Measurements from ENCODE around the gene PLXNA4.

The PLXNA4 gene

DNA sequence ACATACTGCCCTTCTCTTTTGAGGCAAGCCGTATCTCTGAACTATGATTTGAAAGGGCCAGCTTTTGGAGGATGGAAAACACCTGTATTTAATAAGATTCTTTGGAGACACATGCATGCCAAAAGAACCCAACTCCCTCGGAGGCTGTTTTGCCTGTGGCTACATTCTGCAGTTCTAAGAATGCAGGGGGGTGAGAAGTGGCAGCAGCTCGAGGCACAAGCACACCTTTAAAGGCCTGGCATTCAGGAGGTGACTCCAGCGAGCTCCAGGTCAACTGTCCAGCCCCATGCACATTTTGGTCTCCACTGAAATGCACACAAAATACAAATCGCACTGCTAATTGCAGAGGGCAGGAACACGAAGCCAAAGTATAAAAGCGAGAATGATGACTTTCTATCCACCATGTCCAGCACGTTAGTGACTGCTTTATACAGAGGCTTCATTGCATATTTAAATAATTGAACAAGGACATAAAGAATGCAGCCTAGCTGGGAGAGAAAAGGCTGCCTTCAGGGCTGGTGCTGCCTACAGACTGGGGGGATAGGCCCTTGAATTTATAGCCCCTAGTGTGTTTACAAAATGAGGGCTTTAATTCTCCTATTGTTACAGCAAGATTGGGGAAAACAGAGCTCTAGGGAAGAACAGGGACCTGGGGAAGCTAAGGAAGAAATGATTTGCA, 359.3 kb downstream of the PLXNA4 start:
- Histone ChIP-seq H3K27me3 (ENCODE audit: control insufficient read depth, insufficient read depth, low read length) (no peaks in the 10 kb centered on the region), H3K4me3 (ENCODE audit: low read depth, low read length) (no peak overlapping the region), H3K9ac (ENCODE audit: low read depth, low read length) (no peak overlapping the region), H3K9me3 (ENCODE audit: control insufficient read depth, insufficient read depth, low read length) (no peaks in the 10 kb centered on the region), H3K36me3 (ENCODE audit: control insufficient read depth, insufficient read depth, low read length) (no peaks in the 10 kb centered on the region), H3K27ac (ENCODE audit: low read depth, low read length) (no peak overlapping the region), H3K4me1 (ENCODE audit: control insufficient read depth, insufficient read depth, low read length) (peaks cover 19% of the 10 kb centered on the region)

DNA sequence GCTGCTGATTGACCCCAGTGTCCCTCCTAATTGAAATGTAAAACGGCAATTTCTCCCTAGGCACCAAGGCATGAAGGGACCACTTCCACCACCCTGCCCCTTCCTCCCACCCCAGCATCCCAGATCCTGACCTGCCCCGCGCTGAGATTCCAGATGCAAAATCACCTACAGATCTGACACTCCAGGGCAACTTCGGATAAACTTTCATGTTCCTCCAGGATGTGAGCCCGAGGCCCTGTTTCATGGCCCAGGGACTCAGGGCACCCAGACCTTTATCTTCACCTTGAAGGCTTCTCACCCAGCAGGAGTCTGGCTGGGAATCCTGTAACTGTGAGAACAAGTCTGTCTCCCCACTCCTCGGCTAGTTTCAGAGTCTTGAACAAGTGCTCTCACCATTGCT, 361.8 kb downstream of the PLXNA4 start:
- Histone ChIP-seq H3K27ac (ENCODE audit: low read depth, low read length) (no peak overlapping the region), H3K36me3 (ENCODE audit: control insufficient read depth, insufficient read depth, low read length) (no peaks in the 10 kb centered on the region), H3K4me1 (ENCODE audit: control insufficient read depth, insufficient read depth, low read length) (peaks cover 19% of the 10 kb centered on the region), H3K9ac (ENCODE audit: low read depth, low read length) (no peak overlapping the region), H3K4me3 (ENCODE audit: low read depth, low read length) (no peak overlapping the region), H3K27me3 (ENCODE audit: control insufficient read depth, insufficient read depth, low read length) (no peaks in the 10 kb centered on the region), H3K9me3 (ENCODE audit: control insufficient read depth, insufficient read depth, low read length) (no peaks in the 10 kb centered on the region)

DNA sequence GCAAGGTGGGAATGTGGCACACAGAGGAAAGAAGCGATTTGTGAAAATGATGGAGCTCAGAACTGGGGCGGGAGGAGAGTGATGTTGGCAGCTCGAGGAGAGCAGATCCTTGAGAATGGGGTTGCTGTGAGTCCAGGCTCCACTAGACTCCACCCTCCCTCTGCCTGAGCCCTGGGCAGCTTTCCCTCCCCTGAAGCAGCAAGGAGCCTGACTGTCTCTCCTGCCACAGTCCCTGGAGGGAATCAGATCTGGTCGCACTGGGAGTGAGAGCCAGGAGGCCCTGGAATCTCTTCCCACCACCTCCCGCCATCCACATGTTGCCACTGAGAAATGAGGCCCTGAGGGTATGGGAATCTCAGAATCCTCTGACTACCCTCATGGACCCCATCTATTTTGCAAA, 362.7 kb downstream of the PLXNA4 start:
- Histone ChIP-seq H3K36me3 (ENCODE audit: control insufficient read depth, insufficient read depth, low read length) (no peaks in the 10 kb centered on the region), H3K27ac (ENCODE audit: low read depth, low read length) (no peak overlapping the region), H3K4me3 (ENCODE audit: low read depth, low read length) (no peak overlapping the region), H3K4me1 (ENCODE audit: control insufficient read depth, insufficient read depth, low read length) (peaks cover 19% of the 10 kb centered on the region), H3K9ac (ENCODE audit: low read depth, low read length) (no peak overlapping the region), H3K27me3 (ENCODE audit: control insufficient read depth, insufficient read depth, low read length) (no peaks in the 10 kb centered on the region), H3K9me3 (ENCODE audit: control insufficient read depth, insufficient read depth, low read length) (no peaks in the 10 kb centered on the region)

DNA sequence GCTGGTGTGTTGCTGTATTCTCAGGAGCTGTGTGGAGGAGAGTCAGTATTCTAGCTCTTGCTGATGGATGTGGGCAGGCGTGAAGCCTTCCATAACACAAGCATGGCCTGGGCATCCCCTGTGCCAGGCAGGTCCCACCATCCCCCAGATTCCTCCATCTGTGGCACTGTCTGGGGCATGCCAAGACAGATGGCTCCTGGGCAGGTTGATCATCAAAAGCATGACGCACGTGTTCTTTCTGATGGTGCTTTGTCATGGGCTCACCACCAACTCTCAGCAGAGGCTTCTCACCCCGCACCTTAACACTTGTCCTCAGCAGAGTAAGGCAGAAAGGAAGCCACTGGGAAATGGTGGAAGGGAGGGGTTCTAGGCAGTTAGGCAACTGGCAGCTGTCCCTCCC, 364.3 kb downstream of the PLXNA4 start:
- Histone ChIP-seq H3K27ac (ENCODE audit: low read depth, low read length) (no peak overlapping the region), H3K27me3 (ENCODE audit: control insufficient read depth, insufficient read depth, low read length) (no peaks in the 10 kb centered on the region), H3K36me3 (ENCODE audit: control insufficient read depth, insufficient read depth, low read length) (no peaks in the 10 kb centered on the region), H3K9ac (ENCODE audit: low read depth, low read length) (no peak overlapping the region), H3K9me3 (ENCODE audit: control insufficient read depth, insufficient read depth, low read length) (no peaks in the 10 kb centered on the region), H3K4me1 (ENCODE audit: control insufficient read depth, insufficient read depth, low read length) (peaks cover 6% of the 10 kb centered on the region), H3K4me3 (ENCODE audit: low read depth, low read length) (no peak overlapping the region)

DNA sequence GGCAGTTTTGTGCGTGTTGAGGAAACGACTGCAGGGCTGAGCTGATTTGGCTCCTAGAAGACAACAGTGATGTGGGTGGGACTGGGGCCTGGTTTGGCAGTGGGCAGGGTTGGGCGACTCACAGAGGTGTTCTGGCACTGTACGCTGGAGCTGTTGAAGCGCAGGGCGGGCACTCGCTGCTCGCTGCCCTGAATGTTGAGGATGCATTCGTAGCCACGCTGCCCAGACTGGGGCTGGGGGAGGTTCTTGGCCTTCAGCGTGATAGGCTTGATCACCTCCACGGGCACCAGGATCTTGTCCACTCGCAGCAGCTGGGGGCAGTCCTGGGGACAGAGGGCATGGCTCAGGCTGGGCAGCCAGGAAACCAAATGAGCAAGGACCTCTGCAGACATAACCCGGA, 365.4 kb downstream of the PLXNA4 start:
- Histone ChIP-seq H3K27ac (ENCODE audit: low read depth, low read length) (no peak overlapping the region), H3K9me3 (ENCODE audit: control insufficient read depth, insufficient read depth, low read length) (no peaks in the 10 kb centered on the region), H3K9ac (ENCODE audit: low read depth, low read length) (no peak overlapping the region), H3K36me3 (ENCODE audit: control insufficient read depth, insufficient read depth, low read length) (no peaks in the 10 kb centered on the region), H3K4me3 (ENCODE audit: low read depth, low read length) (no peak overlapping the region), H3K27me3 (ENCODE audit: control insufficient read depth, insufficient read depth, low read length) (no peaks in the 10 kb centered on the region), H3K4me1 (ENCODE audit: control insufficient read depth, insufficient read depth, low read length) (no peaks in the 10 kb centered on the region; the same call in 1 of the 2 replicates)

DNA sequence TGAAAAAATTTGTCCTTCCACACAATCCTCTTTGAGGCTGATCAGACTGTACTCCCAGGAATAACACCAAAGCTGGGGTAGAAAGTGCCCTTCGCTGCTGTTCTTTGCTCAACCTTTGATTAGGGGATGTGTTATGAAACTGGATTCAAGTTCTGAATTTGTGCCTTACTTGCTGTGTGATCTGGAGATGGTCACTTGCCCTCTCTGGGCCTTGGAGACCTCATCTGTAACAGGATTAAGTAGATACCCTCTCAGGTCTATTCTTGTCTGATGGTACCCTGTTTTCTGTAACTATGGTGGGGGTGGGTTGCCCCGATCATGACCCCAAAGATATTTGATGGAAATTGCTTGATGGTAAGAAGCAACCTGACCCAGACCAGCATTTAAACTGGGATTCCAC, 368.5 kb downstream of the PLXNA4 start:
- H3K27ac ChIP-seq (ENCODE audit: low read depth, low read length): no peak overlapping the region
- H3K27me3 ChIP-seq (ENCODE audit: control insufficient read depth, insufficient read depth, low read length): no peaks in the 10 kb centered on the region
- no peaks in the 10 kb centered on the region; the same call in 1 of the 2 replicates for H3K4me1 ChIP-seq (ENCODE audit: control insufficient read depth, insufficient read depth, low read length)
- no peaks in the 10 kb centered on the region for H3K9me3 ChIP-seq (ENCODE audit: control insufficient read depth, insufficient read depth, low read length)
- no peak overlapping the region for H3K4me3 ChIP-seq (ENCODE audit: low read depth, low read length)
- no peaks in the 10 kb centered on the region for H3K36me3 ChIP-seq (ENCODE audit: control insufficient read depth, insufficient read depth, low read length)
- no peak overlapping the region for H3K9ac ChIP-seq (ENCODE audit: low read depth, low read length)

DNA sequence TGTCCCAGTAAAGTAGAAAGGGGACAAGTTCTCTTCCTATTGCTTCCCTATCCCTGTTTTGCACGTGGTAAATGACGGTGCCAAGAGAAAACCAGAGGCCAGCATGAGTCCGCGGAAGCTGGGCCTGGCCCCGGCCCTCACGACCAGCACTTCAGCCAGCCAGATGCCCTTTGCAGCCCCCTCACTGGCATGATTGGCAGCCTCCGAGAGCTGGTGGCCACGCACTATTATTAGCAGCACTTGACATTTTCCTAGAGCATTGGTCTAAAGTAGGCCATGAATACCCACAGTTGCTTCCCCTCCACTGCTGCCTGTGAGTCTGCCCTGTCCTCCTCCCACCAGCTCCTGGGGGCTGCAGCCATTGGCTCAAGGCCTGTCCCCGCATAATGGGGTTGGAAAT, 369.1 kb downstream of the PLXNA4 start:
- H3K9ac ChIP-seq (ENCODE audit: low read depth, low read length): no peak overlapping the region
- H3K9me3 ChIP-seq (ENCODE audit: control insufficient read depth, insufficient read depth, low read length): no peaks in the 10 kb centered on the region
- no peaks in the 10 kb centered on the region; the same call in 1 of the 2 replicates for H3K4me1 ChIP-seq (ENCODE audit: control insufficient read depth, insufficient read depth, low read length)
- no peaks in the 10 kb centered on the region for H3K27me3 ChIP-seq (ENCODE audit: control insufficient read depth, insufficient read depth, low read length)
- no peak overlapping the region for H3K4me3 ChIP-seq (ENCODE audit: low read depth, low read length)
- H3K36me3 ChIP-seq (ENCODE audit: control insufficient read depth, insufficient read depth, low read length): no peaks in the 10 kb centered on the region
- no peak overlapping the region for H3K27ac ChIP-seq (ENCODE audit: low read depth, low read length)

DNA sequence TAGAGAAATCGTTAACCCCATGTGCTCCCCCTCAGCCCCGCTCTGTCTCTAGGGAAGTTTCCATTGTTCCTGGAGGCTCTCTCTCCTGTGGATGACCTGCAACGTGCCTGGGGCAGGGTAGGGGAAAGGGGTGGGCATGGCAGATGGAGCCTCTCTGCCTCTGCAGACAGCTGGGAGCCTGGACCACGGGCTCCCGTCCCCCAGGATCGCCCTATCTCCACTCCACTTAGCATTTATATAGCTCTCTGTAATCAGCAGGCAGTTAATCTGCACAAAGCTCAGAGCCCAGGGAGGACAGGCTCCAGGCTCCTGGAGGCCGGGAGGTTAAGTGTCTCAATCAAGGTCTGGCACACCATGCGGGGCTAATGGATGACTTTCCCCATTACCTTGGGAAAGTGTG, 369.7 kb downstream of the PLXNA4 start:
- H3K36me3 ChIP-seq (ENCODE audit: control insufficient read depth, insufficient read depth, low read length): no peaks in the 10 kb centered on the region

DNA sequence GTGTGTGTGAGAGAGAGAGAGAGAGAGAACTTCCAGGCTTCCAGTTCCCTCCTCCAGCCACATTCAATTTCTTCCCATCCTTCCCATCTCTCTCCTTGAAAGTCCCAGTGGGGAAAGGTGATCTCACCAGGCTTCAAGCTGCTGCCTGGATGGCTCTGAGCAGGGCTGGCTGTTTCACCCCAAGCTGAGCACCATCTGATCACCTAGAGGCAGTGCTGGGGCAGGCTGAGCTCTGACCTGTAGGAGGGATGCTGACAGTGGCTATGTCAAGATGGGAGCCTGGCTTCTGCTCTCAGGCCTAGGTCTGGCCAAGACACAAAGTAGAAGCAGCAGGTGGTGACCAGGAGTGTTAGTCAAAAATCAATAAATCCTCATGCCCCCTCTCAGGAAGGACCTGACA, 370.8 kb downstream of the PLXNA4 start:
- Histone ChIP-seq H3K9ac (ENCODE audit: low read depth, low read length) (no peak overlapping the region), H3K4me1 (ENCODE audit: control insufficient read depth, insufficient read depth, low read length) (no peaks in the 10 kb centered on the region; the same call in 1 of the 2 replicates), H3K4me3 (ENCODE audit: low read depth, low read length) (no peak overlapping the region), H3K36me3 (ENCODE audit: control insufficient read depth, insufficient read depth, low read length) (no peaks in the 10 kb centered on the region), H3K27ac (ENCODE audit: low read depth, low read length) (no peak overlapping the region), H3K27me3 (ENCODE audit: control insufficient read depth, insufficient read depth, low read length) (no peaks in the 10 kb centered on the region), H3K9me3 (ENCODE audit: control insufficient read depth, insufficient read depth, low read length) (no peaks in the 10 kb centered on the region)

More for the DNA sequence above, 369.7 kb downstream of the PLXNA4 start:
- H3K4me1 ChIP-seq (ENCODE audit: control insufficient read depth, insufficient read depth, low read length): no peaks in the 10 kb centered on the region; the same call in 1 of the 2 replicates
- no peak overlapping the region for H3K4me3 ChIP-seq (ENCODE audit: low read depth, low read length)
- H3K27me3 ChIP-seq (ENCODE audit: control insufficient read depth, insufficient read depth, low read length): no peaks in the 10 kb centered on the region
- H3K9ac ChIP-seq (ENCODE audit: low read depth, low read length): no peak overlapping the region
- no peaks in the 10 kb centered on the region for H3K9me3 ChIP-seq (ENCODE audit: control insufficient read depth, insufficient read depth, low read length)
- no peak overlapping the region for H3K27ac ChIP-seq (ENCODE audit: low read depth, low read length)

DNA sequence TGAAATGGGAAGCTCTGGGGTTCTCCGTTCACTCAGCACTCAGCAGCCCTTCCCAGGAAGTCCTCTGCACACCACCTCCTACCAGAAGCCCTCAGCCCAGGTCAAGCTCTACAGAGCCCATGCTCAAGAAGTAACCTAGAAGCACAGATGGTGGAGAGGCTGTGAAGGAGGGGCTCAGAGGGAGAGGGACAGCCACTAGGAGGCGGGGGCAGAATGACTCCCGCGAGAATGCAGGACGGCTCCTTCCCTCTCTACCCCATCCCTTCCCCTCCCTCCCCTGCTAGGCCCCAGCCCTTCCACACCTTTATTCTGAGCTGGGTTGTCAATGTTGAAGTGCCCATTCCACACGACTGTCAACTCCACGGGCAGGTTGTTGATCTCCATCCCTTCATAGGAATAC, 373.2 kb downstream of the PLXNA4 start:
- Histone ChIP-seq H3K9ac (ENCODE audit: low read depth, low read length) (no peak overlapping the region), H3K27ac (ENCODE audit: low read depth, low read length) (no peak overlapping the region), H3K4me3 (ENCODE audit: low read depth, low read length) (no peak overlapping the region), H3K27me3 (ENCODE audit: control insufficient read depth, insufficient read depth, low read length) (no peaks in the 10 kb centered on the region), H3K36me3 (ENCODE audit: control insufficient read depth, insufficient read depth, low read length) (no peaks in the 10 kb centered on the region), H3K9me3 (ENCODE audit: control insufficient read depth, insufficient read depth, low read length) (no peaks in the 10 kb centered on the region), H3K4me1 (ENCODE audit: control insufficient read depth, insufficient read depth, low read length) (no peaks in the 10 kb centered on the region; the same call in 1 of the 2 replicates)

DNA sequence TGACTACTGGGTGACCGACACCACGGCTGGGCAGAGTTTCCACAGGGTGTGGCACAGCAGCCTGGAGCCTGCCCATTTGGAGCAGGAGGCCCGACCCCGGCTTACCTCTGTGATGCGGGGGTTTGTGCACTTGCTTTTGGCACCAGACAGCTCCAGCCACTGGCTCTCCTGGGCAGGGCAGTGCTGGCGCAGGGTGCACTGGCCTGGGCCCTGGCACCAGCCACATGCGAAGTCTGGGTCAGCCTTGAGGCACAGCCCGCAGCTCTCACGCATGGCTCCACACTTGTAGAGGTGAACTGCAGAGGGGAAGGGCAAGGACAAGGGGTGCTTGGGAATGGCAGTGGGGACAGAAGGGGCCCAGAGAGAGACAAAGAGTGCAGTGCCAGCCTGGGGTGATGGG, 373.7 kb downstream of the PLXNA4 start:
- Histone ChIP-seq H3K4me3 (ENCODE audit: low read depth, low read length) (no peak overlapping the region), H3K27ac (ENCODE audit: low read depth, low read length) (no peak overlapping the region), H3K36me3 (ENCODE audit: control insufficient read depth, insufficient read depth, low read length) (no peaks in the 10 kb centered on the region), H3K27me3 (ENCODE audit: control insufficient read depth, insufficient read depth, low read length) (no peaks in the 10 kb centered on the region), H3K9ac (ENCODE audit: low read depth, low read length) (no peak overlapping the region), H3K9me3 (ENCODE audit: control insufficient read depth, insufficient read depth, low read length) (no peaks in the 10 kb centered on the region), H3K4me1 (ENCODE audit: control insufficient read depth, insufficient read depth, low read length) (no peaks in the 10 kb centered on the region; the same call in 1 of the 2 replicates)
